Kidney (tissue), 14 donors: ENCODE measurements around the gene SCAMP5. TPM values are rescaled to one million over a fixed set of nuclear protein-coding genes. Genes with fewer than 3 reads are reported as not detected.

Experiments used
- DNase-seq, 5 donors: peaks; one replicate each; pipeline ENCODE4 v3.0.0-alpha.2; 2013 to 2020
- FAIRE-seq: peaks from 2 replicates; lab custom pipeline; 2012; peaks lifted over from hg19 to GRCh38; lab: Jason Lieb, UNC
- H3K27ac ChIP-seq, 2 donors: one replicate each; pipeline ENCODE4 v1.7.0; 2013; ENCODE audit warnings: low read depth in 2 of 2, low read length in 2 of 2, inconsistent platforms in 1 of 2
- H3K27me3 ChIP-seq: one replicate; pipeline ENCODE4 v1.7.1; 2013; ENCODE audit warnings: low read length, inconsistent platforms; ENCODE audit not compliant: control insufficient read depth, insufficient read depth
- H3K36me3 ChIP-seq, 3 donors: one replicate each; pipeline versions ENCODE4 v1.7.0 to v1.7.1; 2013; ENCODE audit warnings: low read length in 3 of 3, control low read depth in 1 of 3, inconsistent platforms in 1 of 3; ENCODE audit not compliant: insufficient read depth in 3 of 3, control insufficient read depth in 2 of 3
- H3K4me1 ChIP-seq, 3 donors: one replicate each; pipeline versions ENCODE4 v1.7.0 to v1.7.1; 2013; ENCODE audit warnings: low read length in 3 of 3, inconsistent platforms in 1 of 3, low read depth in 1 of 3; ENCODE audit not compliant: control insufficient read depth in 2 of 3, insufficient read depth in 2 of 3
- H3K4me3 ChIP-seq, 3 donors: one replicate each; pipeline versions ENCODE4 v1.7.0 to v1.8.1; 2013; ENCODE audit warnings: low read length in 3 of 3, control low read depth in 1 of 3, inconsistent platforms in 1 of 3
- H3K9ac ChIP-seq, 3 donors: one replicate each; pipeline versions ENCODE4 v1.7.0 to v1.7.1; 2013; ENCODE audit warnings: low read length in 3 of 3, control low read depth in 1 of 3, inconsistent platforms in 1 of 3
- H3K9me3 ChIP-seq, 3 donors: one replicate each; pipeline versions ENCODE4 v1.7.0 to v1.7.1; 2013; ENCODE audit warnings: low read length in 3 of 3, control low read depth in 1 of 3, inconsistent platforms in 1 of 3; ENCODE audit not compliant: control insufficient read depth in 2 of 3, insufficient read depth in 1 of 3
- intact Hi-C: fragments of 100-400 bp; cut with DNase I; formaldehyde crosslinking; loops from one replicate; pipeline ENCODE4 v1.11.1; 2022
- polyA plus RNA-seq: library from polyadenylated mRNA; stranded (reverse); fragments of 350-450 nt; fragmentation: Illumina TruSeq; extraction: RNeasy Lipid Tissue Mini Kit (QIAGEN cat#74804); gene quantifications from one replicate; pipeline ENCODE4 v1.2.3, GENCODE V29; 2014; ENCODE audit warnings: low read depth, low replicate concordance; ENCODE audit not compliant: insufficient read depth
- total RNA-seq: library from RNA; stranded (reverse); fragmentation: NEBNext Ultra II Directional; extraction: Animal tissue kit (Norgen Biotek cat#: 25700); gene quantifications from one replicate; pipeline ENCODE4 v1.2.1, GENCODE V29; 2021
- TF ChIP-seq, protein P1 (sequence below): IDR thresholded peaks from 3 replicates; pipeline ENCODE4 v1.5.1; 2012; ENCODE audit warnings: mild to moderate bottlenecking, moderate library complexity, borderline replicate concordance; ENCODE audit not compliant: insufficient read depth; ENCODE audit errors: extremely low read depth
- donor health status: control.
- donor health status: control.
- donor health status: control.
- donor health status: control.
- donor health status: control.
- donor health status: DM: yes; HTN: yes; CAD: no.
- donor health status: Normal renal cell carcinoma (clear cell type).

Gene SCAMP5
- total and polyA plus RNA-seq, 2 donors from 2014 or later, result 13.4 to 29.5 TPM

DNA sequence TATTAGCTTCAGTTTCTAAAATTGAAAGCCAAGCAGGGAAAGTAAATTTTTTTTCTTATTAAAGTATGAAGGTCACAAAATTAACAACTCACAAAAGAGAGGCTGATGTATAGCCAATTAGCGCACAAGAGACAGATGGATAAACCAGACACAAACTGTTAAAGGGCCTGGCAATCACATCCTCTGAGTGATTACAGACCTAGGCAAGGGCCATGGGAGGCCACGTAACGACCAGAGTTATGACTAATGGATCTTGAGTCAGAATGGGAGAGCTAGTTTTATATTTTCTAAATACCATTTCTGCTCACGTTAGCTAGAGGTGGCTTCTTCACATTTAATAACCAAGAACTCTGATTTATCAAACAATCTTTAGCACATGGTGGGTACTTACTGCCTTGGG, 17.8 kb upstream of the SCAMP5 start:
- Histone ChIP-seq H3K27ac (no peak overlapping the region), H3K4me1 (no peaks in the 10 kb centered on the region), H3K9me3 (no peaks in the 10 kb centered on the region), H3K9ac (no peak overlapping the region), H3K4me3 (no peak overlapping the region), H3K27me3 (no peaks in the 10 kb centered on the region), H3K36me3 (no peaks in the 10 kb centered on the region)
- TF ChIP-seq, protein P1, sequence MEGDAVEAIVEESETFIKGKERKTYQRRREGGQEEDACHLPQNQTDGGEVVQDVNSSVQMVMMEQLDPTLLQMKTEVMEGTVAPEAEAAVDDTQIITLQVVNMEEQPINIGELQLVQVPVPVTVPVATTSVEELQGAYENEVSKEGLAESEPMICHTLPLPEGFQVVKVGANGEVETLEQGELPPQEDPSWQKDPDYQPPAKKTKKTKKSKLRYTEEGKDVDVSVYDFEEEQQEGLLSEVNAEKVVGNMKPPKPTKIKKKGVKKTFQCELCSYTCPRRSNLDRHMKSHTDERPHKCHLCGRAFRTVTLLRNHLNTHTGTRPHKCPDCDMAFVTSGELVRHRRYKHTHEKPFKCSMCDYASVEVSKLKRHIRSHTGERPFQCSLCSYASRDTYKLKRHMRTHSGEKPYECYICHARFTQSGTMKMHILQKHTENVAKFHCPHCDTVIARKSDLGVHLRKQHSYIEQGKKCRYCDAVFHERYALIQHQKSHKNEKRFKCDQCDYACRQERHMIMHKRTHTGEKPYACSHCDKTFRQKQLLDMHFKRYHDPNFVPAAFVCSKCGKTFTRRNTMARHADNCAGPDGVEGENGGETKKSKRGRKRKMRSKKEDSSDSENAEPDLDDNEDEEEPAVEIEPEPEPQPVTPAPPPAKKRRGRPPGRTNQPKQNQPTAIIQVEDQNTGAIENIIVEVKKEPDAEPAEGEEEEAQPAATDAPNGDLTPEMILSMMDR, result no peak
- intact Hi-C loops, result no loop called here
- FAIRE-seq (no peak), DNase-seq (no peak)

DNA sequence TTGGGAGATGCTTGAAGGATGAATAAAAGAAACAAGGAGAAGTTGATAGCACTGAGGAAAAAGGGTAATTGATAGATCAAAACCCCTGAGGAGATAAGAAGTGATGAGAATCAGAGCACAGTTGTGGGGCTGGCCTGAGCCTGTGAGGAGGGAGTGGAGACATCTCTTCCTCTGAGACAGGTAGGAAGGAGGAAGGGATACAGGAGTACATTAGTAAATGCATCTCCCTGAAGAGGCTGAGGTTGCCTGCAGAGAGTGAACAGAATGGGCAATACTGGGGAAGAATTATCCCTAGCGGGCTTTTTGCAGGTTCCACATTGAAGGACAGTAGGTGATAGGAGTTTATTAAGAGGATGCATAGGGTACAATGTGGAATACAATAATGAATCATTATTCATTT, 17.3 kb upstream of the SCAMP5 start:
- TF ChIP-seq, protein P1, result no peak

DNA sequence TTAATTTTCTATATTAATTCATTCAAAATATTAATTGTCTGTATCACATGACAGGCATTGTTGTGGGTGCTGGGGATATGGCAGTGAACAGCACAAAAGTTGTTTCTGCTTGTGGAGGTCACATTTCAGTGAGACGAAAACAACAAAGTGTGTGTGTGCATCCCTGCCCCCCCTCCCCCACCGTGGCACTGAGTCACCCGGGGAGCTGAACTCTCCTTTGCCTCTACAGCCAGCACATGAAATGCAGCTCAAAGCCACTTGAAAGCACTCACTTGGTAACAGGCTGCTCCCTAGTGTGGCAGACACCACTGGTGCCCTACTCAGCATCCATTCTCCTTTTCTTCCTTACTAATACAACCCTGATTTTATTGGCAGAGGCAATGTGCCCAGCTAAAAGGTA, 16.9 kb upstream of the SCAMP5 start:
- Histone ChIP-seq H3K4me3 (no peak overlapping the region), H3K9ac (no peak overlapping the region), H3K27ac (no peak overlapping the region), H3K27me3 (no peaks in the 10 kb centered on the region), H3K9me3 (no peaks in the 10 kb centered on the region), H3K36me3 (no peaks in the 10 kb centered on the region), H3K4me1 (no peaks in the 10 kb centered on the region)
- intact Hi-C loops, result no loop called here
- FAIRE-seq, result no peak
- no peak for DNase-seq
- TF ChIP-seq, protein P1, result no peak

More for the DNA sequence above, 17.3 kb upstream of the SCAMP5 start:
- Histone ChIP-seq H3K4me1 (no peaks in the 10 kb centered on the region), H3K36me3 (no peaks in the 10 kb centered on the region), H3K27ac (no peak overlapping the region), H3K9me3 (no peaks in the 10 kb centered on the region), H3K4me3 (no peak overlapping the region), H3K9ac (no peak overlapping the region), H3K27me3 (no peaks in the 10 kb centered on the region)
- intact Hi-C loops, result no loop called here
- no peak for FAIRE-seq
- DNase-seq, result no peak

DNA sequence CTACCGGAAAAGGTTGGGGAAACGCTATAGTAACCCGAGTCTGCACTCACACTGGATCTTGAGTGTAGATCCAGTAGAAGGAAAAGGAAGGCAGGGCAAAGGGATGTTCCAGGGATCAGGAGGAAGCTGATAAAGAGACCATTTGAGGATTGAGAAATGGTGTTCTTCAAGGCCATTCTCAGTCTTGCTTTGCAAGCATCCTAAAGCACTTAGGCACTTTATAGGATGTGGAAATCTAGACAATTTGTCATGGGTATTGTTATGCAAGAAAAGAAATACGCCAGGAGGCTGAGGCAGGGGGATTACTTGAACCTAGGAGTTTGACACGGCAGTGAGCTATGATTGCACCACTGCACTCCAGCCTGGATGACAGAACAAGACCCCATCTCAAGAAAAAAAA, 13.2 kb upstream of the SCAMP5 start:
- DNase-seq, result no peak
- no peaks in the 10 kb centered on the region for H3K4me1 ChIP-seq
- no peaks in the 10 kb centered on the region for H3K9me3 ChIP-seq
- H3K9ac ChIP-seq, result no peak overlapping the region
- intact Hi-C loops, result no loop called here
- FAIRE-seq, result no peak
- TF ChIP-seq, protein P1, result no peak
- H3K27me3 ChIP-seq, result no peaks in the 10 kb centered on the region
- no peaks in the 10 kb centered on the region for H3K36me3 ChIP-seq
- H3K27ac ChIP-seq, result no peak overlapping the region
- no peak overlapping the region for H3K4me3 ChIP-seq
